H1 (cell line): ENCODE data around the gene FCRL5. TPM values are rescaled to one million over a fixed set of nuclear protein-coding genes. Genes with fewer than 3 reads are reported as not detected.

Experiments
- CBX8 ChIP-seq: fragments of 300-800, 300-1000 bp; sonication (generic); IDR thresholded peaks from 2 replicates; pipeline ENCODE4 v1.7.1; 2016; ENCODE audit warnings: low read depth, low read length, borderline replicate concordance
- EGR1 ChIP-seq: IDR thresholded peaks from 2 replicates; pipeline ENCODE4 v1.6.1; 2011; ENCODE audit warnings: low read depth, low read length, borderline replicate concordance
- HDAC6 ChIP-seq: IDR thresholded peaks from one replicate; pipeline ENCODE4 v1.7.1; 2012; ENCODE audit warnings: low read depth, mild to moderate bottlenecking, inconsistent platforms, low read length, moderate library complexity
- RBBP5 ChIP-seq: IDR thresholded peaks from 2 replicates; pipeline ENCODE4 v1.7.1; 2012; ENCODE audit warnings: low read depth, mild to moderate bottlenecking, inconsistent platforms, low read length, moderate library complexity, borderline replicate concordance
- RXRA ChIP-seq: IDR thresholded peaks from 2 replicates; pipeline ENCODE4 v1.6.1; 2011; ENCODE audit warnings: low read depth, mild to moderate bottlenecking, low read length, moderate library complexity; ENCODE audit not compliant: insufficient read depth
- SIN3A ChIP-seq, 2 experiments: IDR thresholded peaks in 1 of 2; conservative IDR thresholded peaks in 1 of 2; 2 replicates each; pipeline ENCODE4 v1.6.1; 2011 to 2012; ENCODE audit warnings: low read length in 2 of 2, improper control_type of control experiment in 1 of 2, low read depth in 1 of 2, mild to moderate bottlenecking in 1 of 2
- SP2 ChIP-seq: IDR thresholded peaks from 2 replicates; pipeline ENCODE4 v1.6.1; 2012; ENCODE audit warnings: mild to moderate bottlenecking, low read length, inconsistent platforms
- TEAD4 ChIP-seq: IDR thresholded peaks from 2 replicates; pipeline ENCODE4 v1.6.1; 2012; ENCODE audit warnings: low read depth, low read length, inconsistent platforms, mixed read lengths
- polyA plus RNA-seq, 7 experiments: library from polyadenylated mRNA; depleted of rRNA in 3 of 7; stranded (reverse) in 5 of 7; unstranded in 2 of 7; fragments of >200 nt in 5 of 7; fragments of 200-250 nt in 2 of 7; gene quantifications; 1 replicate in 5 of 7; 2 replicates in 1 of 7; 4 replicates in 1 of 7; pipeline versions ENCODE4 v1.2.1 to v1.2.3, GENCODE V29; 2011 to 2013; ENCODE audit warnings: missing spikeins in 2 of 7, mixed read lengths in 2 of 7
- total RNA-seq: library from RNA; stranded (reverse); fragmentation: NEBNext Ultra II Directional; extraction: Animal tissue kit (Norgen Biotek cat#: 25700); gene quantifications from 2 replicates; pipeline ENCODE4 v1.2.1, GENCODE V29; 2021
- TF ChIP-seq, protein P1 (sequence below): IDR thresholded peaks from 2 replicates; pipeline ENCODE4 v1.6.1; 2012; ENCODE audit warnings: inconsistent platforms

Gene FCRL5
- total and polyA plus RNA-seq, 2 of the 8 experiments (the other 6 are each of a cell fraction or from before 2014, with no cell fraction given), result 1.0 to 2.6 TPM

DNA sequence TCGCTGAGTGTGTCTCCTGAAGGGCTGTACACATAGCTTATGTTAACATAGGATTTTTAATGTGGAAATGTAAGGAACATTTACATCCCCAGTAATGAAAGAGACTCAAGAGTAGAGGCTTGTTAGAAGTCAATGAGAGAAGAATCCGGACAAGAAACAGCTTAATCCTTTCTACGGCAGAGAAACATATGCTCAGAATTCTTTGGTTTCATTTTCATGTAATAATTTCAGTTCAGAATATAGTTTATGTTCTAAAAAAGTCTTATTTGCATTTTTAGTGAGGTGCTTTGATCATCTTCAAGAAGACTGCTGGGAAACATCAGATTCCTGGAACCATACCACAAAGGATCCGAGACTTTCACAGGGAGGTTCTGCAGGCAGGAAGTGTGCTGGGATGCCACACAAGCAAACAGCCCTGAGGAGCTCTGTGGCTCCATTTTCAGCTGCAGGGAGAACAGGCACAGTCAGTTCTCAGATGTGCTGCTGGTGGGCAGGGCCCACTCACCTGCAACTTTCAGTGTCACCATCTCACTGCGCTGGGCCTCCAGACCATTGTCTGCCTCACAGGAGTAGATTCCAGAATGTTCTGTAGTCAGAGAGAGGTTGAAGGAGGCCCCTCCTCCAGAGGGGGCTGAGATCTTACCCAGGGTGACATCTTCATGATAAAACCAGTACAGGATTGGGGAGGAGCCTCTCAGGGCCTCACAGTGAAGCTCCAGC is 28.4 kb downstream of the FCRL5 start (continued):
- no peak for TF ChIP-seq CBX8
- TF ChIP-seq SP2, result no peak
- no peak for TF ChIP-seq TEAD4
- no peak for TF ChIP-seq HDAC6
- no peak for TF ChIP-seq SIN3A (conservative IDR thresholded peaks at IDR 0.05 in 1 of 2, IDR thresholded peaks at IDR 0.05 in 1 of 2; ENCODE audit: low read depth in 1 of 2, low read length in 2 of 2)
- TF ChIP-seq RBBP5, result no peak
- TF ChIP-seq, protein P1, sequence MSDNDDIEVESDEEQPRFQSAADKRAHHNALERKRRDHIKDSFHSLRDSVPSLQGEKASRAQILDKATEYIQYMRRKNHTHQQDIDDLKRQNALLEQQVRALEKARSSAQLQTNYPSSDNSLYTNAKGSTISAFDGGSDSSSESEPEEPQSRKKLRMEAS, result no peak
- TF ChIP-seq EGR1, result no peak
- TF ChIP-seq RXRA, result no peak
